ENCODE results near the gene SOCS3.

SOCS3 gene

GRCh38 chr17:78407387-78408000 lies 47.6 kb upstream of the SOCS3 start:
- Histone ChIP-seq H4K20me1 (ENCODE audit: control insufficient read depth, insufficient read depth, low read depth, low read length) (peaks cover 2% of the 10 kb centered on the region), H3K27ac (ENCODE audit: low read depth, low read length) (no peak overlapping the region), H3K79me2 (ENCODE audit: control insufficient read depth, low read length) (peaks cover 36% of the 10 kb centered on the region), H3K36me3 (ENCODE audit: control insufficient read depth, low read length) (peaks cover 40% of the 10 kb centered on the region), H3K4me2 (ENCODE audit: low read length) (no peak overlapping the region), H3K4me1 (ENCODE audit: control insufficient read depth, low read length) (no peaks in the 10 kb centered on the region), H3K27me3 (ENCODE audit: control insufficient read depth, low read length) (no peaks in the 10 kb centered on the region), H3F3A (ENCODE audit: control insufficient read depth, insufficient read depth) (no peaks in the 10 kb centered on the region), H3K9me3 (ENCODE audit: control insufficient read depth, insufficient read depth, low read length) (no peaks in the 10 kb centered on the region), H3K9me2 (replicated peaks; ENCODE audit: control insufficient read depth, low read length) (no peaks in the 10 kb centered on the region), H3K4me3 (ENCODE audit: low read length) (no peak overlapping the region)
- TF ChIP-seq CTCF (IDR thresholded peaks at IDR 0.05; ENCODE audit: low read depth, low read length, poor library complexity, severe bottlenecking) (no peak), EZH2phosphoT487 (IDR thresholded peaks at IDR 0.05; ENCODE audit: borderline replicate concordance, low read length) (no peak)

- H3K79me2 ChIP-seq (ENCODE audit: control insufficient read depth, low read length): peaks cover 32% of the 10 kb centered on the region
- no peaks in the 10 kb centered on the region for H4K20me1 ChIP-seq (ENCODE audit: control insufficient read depth, insufficient read depth, low read depth, low read length)
- H3K27me3 ChIP-seq (ENCODE audit: control insufficient read depth, low read length): no peaks in the 10 kb centered on the region
- no peaks in the 10 kb centered on the region for H3F3A ChIP-seq (ENCODE audit: control insufficient read depth, insufficient read depth)
- peaks cover 42% of the 10 kb centered on the region for H3K36me3 ChIP-seq (ENCODE audit: control insufficient read depth, low read length)
- no peak overlapping the region for H3K27ac ChIP-seq (ENCODE audit: low read depth, low read length)
- H3K4me3 ChIP-seq (ENCODE audit: low read length): no peak overlapping the region
- TF ChIP-seq CTCF (IDR thresholded peaks at IDR 0.05; ENCODE audit: low read depth, low read length, poor library complexity, severe bottlenecking) (no peak), EZH2phosphoT487 (IDR thresholded peaks at IDR 0.05; ENCODE audit: borderline replicate concordance, low read length) (no peak)
- H3K4me1 ChIP-seq (ENCODE audit: control insufficient read depth, low read length): no peaks in the 10 kb centered on the region
- no peak overlapping the region for H3K4me2 ChIP-seq (ENCODE audit: low read length)
- H3K9me2 ChIP-seq (replicated peaks; ENCODE audit: control insufficient read depth, low read length): no peaks in the 10 kb centered on the region
- no peaks in the 10 kb centered on the region for H3K9me3 ChIP-seq (ENCODE audit: control insufficient read depth, insufficient read depth, low read length)
Observed at GRCh38 chr17:78406920-78407319, 47.0 kb upstream of the SOCS3 start.

GRCh38 chr17:78406396-78406795 lies 46.5 kb upstream of the SOCS3 start:
- H3K4me1 ChIP-seq (ENCODE audit: control insufficient read depth, low read length): no peaks in the 10 kb centered on the region
- no peaks in the 10 kb centered on the region for H3K9me2 ChIP-seq (replicated peaks; ENCODE audit: control insufficient read depth, low read length)
- H4K20me1 ChIP-seq (ENCODE audit: control insufficient read depth, insufficient read depth, low read depth, low read length): no peaks in the 10 kb centered on the region
- no peak overlapping the region for H3K27ac ChIP-seq (ENCODE audit: low read depth, low read length)
- no peaks in the 10 kb centered on the region for H3K9me3 ChIP-seq (ENCODE audit: control insufficient read depth, insufficient read depth, low read length)
- H3K4me3 ChIP-seq (ENCODE audit: low read length): no peak overlapping the region
- no peak overlapping the region for H3K4me2 ChIP-seq (ENCODE audit: low read length)
- H3F3A ChIP-seq (ENCODE audit: control insufficient read depth, insufficient read depth): no peaks in the 10 kb centered on the region
- TF ChIP-seq EZH2phosphoT487 (IDR thresholded peaks at IDR 0.05; ENCODE audit: borderline replicate concordance, low read length) (no peak), CTCF (IDR thresholded peaks at IDR 0.05; ENCODE audit: low read depth, low read length, poor library complexity, severe bottlenecking) (no peak)
- H3K36me3 ChIP-seq (ENCODE audit: control insufficient read depth, low read length): peaks cover 48% of the 10 kb centered on the region
- peaks cover 32% of the 10 kb centered on the region for H3K79me2 ChIP-seq (ENCODE audit: control insufficient read depth, low read length)
- no peaks in the 10 kb centered on the region for H3K27me3 ChIP-seq (ENCODE audit: control insufficient read depth, low read length)

Measured in DOHH2 (cell line).